ENCODE data around the gene DLGAP4. TPM values are rescaled to one million over a fixed set of nuclear protein-coding genes. Genes with fewer than 3 reads are reported as not detected.

DLGAP4 gene
- total and polyA plus RNA-seq, 7 donors, result 53.5 to 151 (median 90.4) TPM

DNA sequence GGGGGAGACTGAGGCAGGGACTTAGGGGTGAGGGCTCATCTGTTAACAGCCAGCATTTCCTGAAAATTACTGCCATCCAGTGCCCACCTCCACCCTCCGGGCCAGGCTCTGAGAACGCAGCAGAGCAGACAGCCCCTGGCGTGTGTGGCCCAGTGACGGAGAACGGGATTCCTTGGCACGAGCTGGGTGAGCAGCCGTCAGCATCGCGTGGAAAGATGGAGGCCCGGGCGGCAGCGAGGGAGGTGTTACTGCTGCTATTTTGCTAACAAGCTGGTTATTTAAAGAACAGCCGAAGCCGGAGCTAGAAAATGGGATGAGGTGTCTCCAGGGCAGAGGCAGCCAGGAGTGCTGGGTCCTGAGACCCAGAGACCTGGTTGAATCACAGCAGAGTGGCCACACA is 62.7 kb downstream of the DLGAP4 start:
- DNase-seq (no peak), ATAC-seq (no peak)
- Histone ChIP-seq H3K36me3 (ENCODE audit: insufficient read depth in 1 of 2, low read depth in 1 of 2) (no peaks in the 10 kb centered on the region), H3K4me3 (no peak overlapping the region), H3K27me3 (ENCODE audit: insufficient read depth in 3 of 3, low read length in 2 of 3) (peaks cover 0 to 29% (median 0%) of the 10 kb centered on the region in 3 donors), H3K27ac (no peak overlapping the region), H3K4me1 (no peaks in the 10 kb centered on the region), H3K9me3 (no peaks in the 10 kb centered on the region)
- TF ChIP-seq, protein P1, sequence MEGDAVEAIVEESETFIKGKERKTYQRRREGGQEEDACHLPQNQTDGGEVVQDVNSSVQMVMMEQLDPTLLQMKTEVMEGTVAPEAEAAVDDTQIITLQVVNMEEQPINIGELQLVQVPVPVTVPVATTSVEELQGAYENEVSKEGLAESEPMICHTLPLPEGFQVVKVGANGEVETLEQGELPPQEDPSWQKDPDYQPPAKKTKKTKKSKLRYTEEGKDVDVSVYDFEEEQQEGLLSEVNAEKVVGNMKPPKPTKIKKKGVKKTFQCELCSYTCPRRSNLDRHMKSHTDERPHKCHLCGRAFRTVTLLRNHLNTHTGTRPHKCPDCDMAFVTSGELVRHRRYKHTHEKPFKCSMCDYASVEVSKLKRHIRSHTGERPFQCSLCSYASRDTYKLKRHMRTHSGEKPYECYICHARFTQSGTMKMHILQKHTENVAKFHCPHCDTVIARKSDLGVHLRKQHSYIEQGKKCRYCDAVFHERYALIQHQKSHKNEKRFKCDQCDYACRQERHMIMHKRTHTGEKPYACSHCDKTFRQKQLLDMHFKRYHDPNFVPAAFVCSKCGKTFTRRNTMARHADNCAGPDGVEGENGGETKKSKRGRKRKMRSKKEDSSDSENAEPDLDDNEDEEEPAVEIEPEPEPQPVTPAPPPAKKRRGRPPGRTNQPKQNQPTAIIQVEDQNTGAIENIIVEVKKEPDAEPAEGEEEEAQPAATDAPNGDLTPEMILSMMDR (IDR thresholded peaks at IDR 0.05), result no peak
- WGBS, 3 donors, result 68 to 71% (median 69%) methylated on average over 14 of the region's 14 CpGs
- intact Hi-C loops (cut with DNase I), result no loop called here

DNA sequence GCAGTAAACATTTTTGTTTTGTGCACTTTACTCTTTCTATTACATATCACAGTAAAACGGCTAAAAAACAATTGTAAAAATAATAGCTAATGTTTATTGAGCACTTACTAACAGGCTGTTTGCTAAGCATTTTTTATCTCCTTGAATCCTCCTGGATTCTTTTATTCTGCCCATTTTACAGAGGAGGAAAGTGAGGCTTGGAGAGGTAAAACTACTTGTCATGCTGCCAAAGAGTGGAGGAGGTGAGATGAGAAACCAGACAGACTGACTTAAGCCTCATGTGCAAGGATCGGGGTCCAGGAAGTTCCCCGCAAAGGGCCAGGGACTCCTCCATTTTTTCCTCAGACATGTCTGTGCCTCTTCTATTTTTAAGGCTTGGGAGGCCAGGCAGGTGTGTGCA is 63.6 kb downstream of the DLGAP4 start:
- DNase-seq (no peak), ATAC-seq (no peak)
- WGBS, 3 donors, result 79 to 81% (median 80%) methylated on average over 3 of the region's 3 CpGs
- TF ChIP-seq, protein P1 (IDR thresholded peaks at IDR 0.05), result no peak
- no peak overlapping the region for H3K4me3 ChIP-seq
- no peaks in the 10 kb centered on the region for H3K4me1 ChIP-seq
- H3K9me3 ChIP-seq, result no peaks in the 10 kb centered on the region
- H3K27me3 ChIP-seq (ENCODE audit: insufficient read depth in 3 of 3, low read length in 2 of 3), result peaks cover 0 to 29% (median 0%) of the 10 kb centered on the region in 3 donors
- H3K36me3 ChIP-seq (ENCODE audit: insufficient read depth in 1 of 2, low read depth in 1 of 2), result no peaks in the 10 kb centered on the region
- intact Hi-C loops (cut with DNase I), result no loop called here
- no peak overlapping the region for H3K27ac ChIP-seq

DNA sequence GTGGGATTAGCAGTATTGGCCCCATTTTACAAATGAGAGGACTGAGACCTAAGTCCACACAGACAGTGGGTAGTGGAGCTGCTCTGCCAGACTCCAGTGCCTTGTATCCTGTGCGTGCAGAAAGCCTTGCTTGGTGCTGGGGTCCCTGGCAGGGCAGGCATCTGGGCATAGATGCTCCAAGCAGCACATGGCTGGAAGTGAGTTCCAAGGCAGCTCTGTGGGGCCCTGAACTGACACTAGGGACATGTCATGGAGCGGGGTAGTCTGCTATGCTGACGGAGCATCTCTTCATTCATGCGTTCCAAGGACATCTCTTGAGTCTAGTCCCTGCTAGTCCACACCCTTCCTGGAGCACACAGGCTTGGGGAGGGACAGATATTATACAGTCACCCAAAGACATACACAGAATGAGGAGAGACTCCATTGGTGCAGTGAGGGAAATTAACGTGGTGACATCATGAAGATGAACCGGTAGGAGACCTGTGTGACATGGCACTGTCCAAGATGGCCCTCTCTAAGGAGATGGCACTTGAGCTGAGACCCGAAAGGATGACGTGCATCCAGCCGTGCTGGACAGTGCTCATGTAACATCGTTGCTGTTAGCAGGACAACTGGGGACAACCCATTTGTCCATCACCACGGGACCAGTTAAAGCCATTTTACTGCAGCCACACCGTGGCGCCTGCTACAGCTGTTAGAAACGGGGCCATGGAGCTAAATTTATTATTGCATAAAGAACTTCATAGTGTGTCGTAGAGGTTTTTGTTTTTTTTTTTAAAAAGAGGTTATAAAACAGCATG is 65.1 kb downstream of the DLGAP4 start:
- Histone ChIP-seq H3K36me3 (ENCODE audit: insufficient read depth in 1 of 2, low read depth in 1 of 2) (no peaks in the 10 kb centered on the region), H3K9me3 (no peaks in the 10 kb centered on the region), H3K27ac (no peak overlapping the region), H3K4me3 (no peak overlapping the region), H3K4me1 (no peaks in the 10 kb centered on the region), H3K27me3 (ENCODE audit: insufficient read depth in 3 of 3, low read length in 2 of 3) (peaks cover 0 to 29% (median 0%) of the 10 kb centered on the region in 3 donors)
- intact Hi-C loops (cut with DNase I), result no loop called here
- TF ChIP-seq, protein P1 (IDR thresholded peaks at IDR 0.05), result no peak
- WGBS, 3 donors, result 36 to 47% (median 39%) methylated on average over 15 of the region's 15 CpGs
- DNase-seq (no peak), ATAC-seq (no peak)

DNA sequence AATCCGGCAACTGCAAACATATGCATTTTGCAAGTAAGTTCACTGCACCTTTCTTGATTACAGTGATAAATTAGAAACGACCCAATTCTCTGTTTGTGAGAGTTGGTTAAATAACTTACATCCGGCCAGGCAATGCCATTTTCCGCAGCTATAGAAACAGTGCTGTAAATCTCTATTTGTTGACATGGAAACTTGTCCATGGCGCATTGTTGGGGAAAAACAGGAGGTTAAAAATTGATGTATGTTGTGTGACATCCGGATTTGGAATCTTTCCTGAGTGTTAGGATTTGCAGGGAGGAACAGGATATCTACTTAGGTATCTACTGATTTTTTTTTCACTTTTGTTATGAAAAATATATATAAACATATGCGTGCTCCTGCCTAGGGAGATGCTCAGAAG is 66.5 kb downstream of the DLGAP4 start:
- 55 to 62% (median 58%) methylated on average over 7 of the region's 7 CpGs for WGBS, 3 donors
- Histone ChIP-seq H3K4me3 (no peak overlapping the region), H3K27me3 (ENCODE audit: insufficient read depth in 3 of 3, low read length in 2 of 3) (peaks cover 0 to 26% (median 0%) of the 10 kb centered on the region in 3 donors), H3K36me3 (ENCODE audit: insufficient read depth in 1 of 2, low read depth in 1 of 2) (no peaks in the 10 kb centered on the region), H3K27ac (no peak overlapping the region), H3K9me3 (no peaks in the 10 kb centered on the region), H3K4me1 (no peaks in the 10 kb centered on the region)
- intact Hi-C loops (cut with DNase I), result no loop called here
- TF ChIP-seq, protein P1 (IDR thresholded peaks at IDR 0.05), result no peak
- no peak for ATAC-seq
- DNase-seq, result no peak

All from psoas muscle (tissue), 8 donors.